ENCODE measurements around the gene ABHD12B. TPM values are rescaled to one million over a fixed set of nuclear protein-coding genes. Genes with fewer than 3 reads are reported as not detected.

Gene ABHD12B
- total RNA-seq, 1 experiment from 2014 or later: 0.37 TPM

DNA sequence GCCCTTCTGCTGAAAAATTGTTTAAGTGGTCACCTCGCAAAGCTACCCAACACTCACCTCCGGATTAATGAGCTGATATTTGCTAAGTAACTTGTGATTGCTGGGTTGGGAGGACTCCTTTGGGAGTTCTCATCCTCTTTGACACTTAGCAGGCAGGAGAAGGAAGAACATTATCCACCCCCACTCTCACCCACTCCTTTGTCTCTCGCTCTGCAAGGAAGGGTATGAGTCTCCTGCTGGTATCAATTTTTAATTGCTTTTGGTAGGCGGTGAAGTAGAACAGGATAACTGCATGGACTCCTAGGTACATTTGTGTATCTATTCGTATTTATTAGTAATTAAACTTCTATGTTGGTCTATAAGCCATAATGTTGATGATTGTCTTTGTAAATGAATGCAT is 6.9 kb upstream of the ABHD12B start:
- H3K4me3 ChIP-seq (ENCODE audit: low read depth, low read length, poor library complexity, severe bottlenecking): no peak overlapping the region
- H3K36me3 ChIP-seq (ENCODE audit: insufficient read depth, low read length, poor library complexity, severe bottlenecking): no peaks in the 10 kb centered on the region
- H3K9me3 ChIP-seq (ENCODE audit: low read depth, low read length, poor library complexity, severe bottlenecking): no peaks in the 10 kb centered on the region
- CTCF ChIA-PET: no interaction called here
- intact Hi-C loops (cut with micrococcal nuclease; ENCODE audit: unreplicated experiment): no loop called here
- H3K27ac ChIP-seq (ENCODE audit: low read depth, low read length, poor library complexity, severe bottlenecking): no peak overlapping the region
- POLR2A ChIA-PET (ENCODE audit: low non-redundant PET): interaction anchor here (0.7 kb wide), 1 partner anchor 305 kb away, joined by 3 read pairs; no protein-coding TSS in a partner anchor
- H3K27me3 ChIP-seq (replicated peaks; ENCODE audit: insufficient read depth, low read depth, low read length, poor library complexity): peaks cover 3% of the 10 kb centered on the region
- DNase-seq (ENCODE audit: low spot score): peak; percentile 10
- TF ChIP-seq EZH2 (IDR thresholded peaks at IDR 0.05; ENCODE audit: borderline replicate concordance, low read depth, low read length, poor library complexity, severe bottlenecking): no peak
- TF ChIP-seq, protein P1, sequence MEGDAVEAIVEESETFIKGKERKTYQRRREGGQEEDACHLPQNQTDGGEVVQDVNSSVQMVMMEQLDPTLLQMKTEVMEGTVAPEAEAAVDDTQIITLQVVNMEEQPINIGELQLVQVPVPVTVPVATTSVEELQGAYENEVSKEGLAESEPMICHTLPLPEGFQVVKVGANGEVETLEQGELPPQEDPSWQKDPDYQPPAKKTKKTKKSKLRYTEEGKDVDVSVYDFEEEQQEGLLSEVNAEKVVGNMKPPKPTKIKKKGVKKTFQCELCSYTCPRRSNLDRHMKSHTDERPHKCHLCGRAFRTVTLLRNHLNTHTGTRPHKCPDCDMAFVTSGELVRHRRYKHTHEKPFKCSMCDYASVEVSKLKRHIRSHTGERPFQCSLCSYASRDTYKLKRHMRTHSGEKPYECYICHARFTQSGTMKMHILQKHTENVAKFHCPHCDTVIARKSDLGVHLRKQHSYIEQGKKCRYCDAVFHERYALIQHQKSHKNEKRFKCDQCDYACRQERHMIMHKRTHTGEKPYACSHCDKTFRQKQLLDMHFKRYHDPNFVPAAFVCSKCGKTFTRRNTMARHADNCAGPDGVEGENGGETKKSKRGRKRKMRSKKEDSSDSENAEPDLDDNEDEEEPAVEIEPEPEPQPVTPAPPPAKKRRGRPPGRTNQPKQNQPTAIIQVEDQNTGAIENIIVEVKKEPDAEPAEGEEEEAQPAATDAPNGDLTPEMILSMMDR (conservative IDR thresholded peaks at IDR 0.05; ENCODE audit: low read depth, low read length): no peak
- BruUV-seq (replicated peaks): no TSS peak
- H3K4me1 ChIP-seq (ENCODE audit: insufficient read depth, low read length, poor library complexity, severe bottlenecking): no peaks in the 10 kb centered on the region

DNA sequence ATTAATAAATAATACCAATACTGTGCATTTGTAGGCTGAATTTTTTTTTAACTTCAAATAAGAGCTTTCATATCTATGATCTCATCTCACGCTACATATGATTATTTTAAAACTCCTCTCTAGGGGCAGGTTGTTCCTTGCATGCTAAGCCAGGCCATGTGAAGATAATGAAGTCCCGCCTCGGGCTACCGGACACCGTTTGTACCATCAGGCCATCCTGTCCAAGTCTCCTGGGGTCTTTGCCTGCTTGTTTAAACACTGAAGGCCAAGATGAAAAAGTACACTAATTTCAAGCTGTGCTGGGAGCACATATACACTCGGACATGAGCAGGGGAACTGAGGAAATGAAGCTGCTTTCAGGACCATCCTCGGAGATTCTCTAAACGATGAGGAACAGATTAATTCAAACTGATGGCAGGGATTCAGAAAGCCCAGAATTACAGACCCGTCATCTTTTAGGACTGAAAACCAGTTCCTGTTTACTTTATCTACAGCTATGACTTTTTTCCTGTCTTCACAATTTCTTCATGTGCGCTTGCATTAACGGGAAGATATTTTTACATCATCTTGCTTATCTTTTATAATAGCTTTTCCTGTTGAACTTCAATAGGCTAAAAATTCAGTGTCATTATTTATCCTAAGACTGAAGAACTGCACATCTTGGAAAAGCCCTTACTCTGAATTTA is 6.3 kb upstream of the ABHD12B start:
- H3K36me3 ChIP-seq (ENCODE audit: insufficient read depth, low read length, poor library complexity, severe bottlenecking): no peaks in the 10 kb centered on the region
- intact Hi-C loops (cut with micrococcal nuclease; ENCODE audit: unreplicated experiment): no loop called here
- no peak for DNase-seq (ENCODE audit: low spot score)
- H3K4me1 ChIP-seq (ENCODE audit: insufficient read depth, low read length, poor library complexity, severe bottlenecking): no peaks in the 10 kb centered on the region
- H3K9me3 ChIP-seq (ENCODE audit: low read depth, low read length, poor library complexity, severe bottlenecking): no peaks in the 10 kb centered on the region
- CTCF ChIA-PET: no interaction called here
- H3K27ac ChIP-seq (ENCODE audit: low read depth, low read length, poor library complexity, severe bottlenecking): no peak overlapping the region
- no TSS peak for BruUV-seq (replicated peaks)
- TF ChIP-seq, protein P1 (conservative IDR thresholded peaks at IDR 0.05; ENCODE audit: low read depth, low read length): no peak
- no peak for TF ChIP-seq EZH2 (IDR thresholded peaks at IDR 0.05; ENCODE audit: borderline replicate concordance, low read depth, low read length, poor library complexity, severe bottlenecking)
- no peak overlapping the region for H3K4me3 ChIP-seq (ENCODE audit: low read depth, low read length, poor library complexity, severe bottlenecking)
- POLR2A ChIA-PET (ENCODE audit: low non-redundant PET): interaction anchor here (0.7 kb wide), 1 partner anchor 306 kb away, joined by 3 read pairs; no protein-coding TSS in a partner anchor
- peaks cover 3% of the 10 kb centered on the region for H3K27me3 ChIP-seq (replicated peaks; ENCODE audit: insufficient read depth, low read depth, low read length, poor library complexity)

DNA sequence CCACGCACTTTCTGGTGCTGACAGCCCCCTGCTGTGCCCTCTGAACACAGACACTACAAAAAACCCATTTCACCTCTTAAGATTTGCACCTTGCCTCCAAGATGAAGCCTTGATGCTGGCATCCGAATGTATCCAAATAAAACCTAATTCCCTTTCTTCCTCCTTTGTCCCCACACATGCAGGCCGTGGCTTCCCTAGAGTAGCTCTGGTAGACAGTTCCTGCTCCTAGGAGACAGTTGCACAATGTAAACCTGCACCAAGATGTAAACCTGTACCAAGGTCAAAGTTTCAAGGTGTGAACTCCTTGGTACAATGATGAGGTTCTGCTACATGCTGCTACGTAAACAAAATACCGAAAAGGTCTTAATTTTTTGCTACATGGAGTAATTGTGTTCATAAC is 625 bp upstream of the ABHD12B start:
- intact Hi-C loops (cut with micrococcal nuclease; ENCODE audit: unreplicated experiment): no loop called here
- CTCF ChIA-PET: interaction anchor here (0.8 kb wide), 1 partner anchor 11 kb away, joined by 4 read pairs; no protein-coding TSS in a partner anchor
- no TSS peak for BruUV-seq (replicated peaks)
- H3K27me3 ChIP-seq (replicated peaks; ENCODE audit: insufficient read depth, low read depth, low read length, poor library complexity): peaks cover 45% of the 10 kb centered on the region
- H3K36me3 ChIP-seq (ENCODE audit: insufficient read depth, low read length, poor library complexity, severe bottlenecking): no peaks in the 10 kb centered on the region
- no peak for TF ChIP-seq EZH2 (IDR thresholded peaks at IDR 0.05; ENCODE audit: borderline replicate concordance, low read depth, low read length, poor library complexity, severe bottlenecking)
- TF ChIP-seq, protein P1 (conservative IDR thresholded peaks at IDR 0.05; ENCODE audit: low read depth, low read length): no peak
- POLR2A ChIA-PET (ENCODE audit: low non-redundant PET): interaction anchor here (0.7 kb wide), 1 partner anchor 331 kb away, joined by 3 read pairs; no protein-coding TSS in a partner anchor
- H3K4me1 ChIP-seq (ENCODE audit: insufficient read depth, low read length, poor library complexity, severe bottlenecking): no peaks in the 10 kb centered on the region
- H3K4me3 ChIP-seq (ENCODE audit: low read depth, low read length, poor library complexity, severe bottlenecking): no peak overlapping the region
- DNase-seq (ENCODE audit: low spot score): peak; percentile 12
- H3K9me3 ChIP-seq (ENCODE audit: low read depth, low read length, poor library complexity, severe bottlenecking): no peaks in the 10 kb centered on the region
- H3K27ac ChIP-seq (ENCODE audit: low read depth, low read length, poor library complexity, severe bottlenecking): no peak overlapping the region

Data from A673 (cell line).